ENCODE measurements around the gene UNC13D. TPM values are rescaled to one million over a fixed set of nuclear protein-coding genes. Genes with fewer than 3 reads are reported as not detected.

The UNC13D gene
- total RNA-seq, 1 experiment from 2014 or later: 20.2 TPM

GRCh38 chr17:75783069-75783783, 61.0 kb downstream of the UNC13D start:
- no peak for TF ChIP-seq MAX (IDR thresholded peaks at IDR 0.05)
- TF ChIP-seq CTCF (IDR thresholded peaks at IDR 0.05 in 2 of 3, conservative IDR thresholded peaks at IDR 0.05 in 1 of 3; ENCODE audit: borderline replicate concordance in 1 of 3, insufficient read depth in 1 of 3, low read depth in 2 of 3, low read length in 2 of 3): peak in 2 of 3 experiments; percentile 80 to 94; a peak in 4 of 6 replicates
- BruUV-seq (replicated peaks): no TSS peak
- H3K4me2 ChIP-seq (ENCODE audit: low read length): peak overlapping the region; percentile 92
- peaks cover 4 to 12% of the 10 kb centered on the region in 2 experiments for H3K36me3 ChIP-seq (ENCODE audit: control insufficient read depth in 1 of 2, insufficient read depth in 2 of 2, low read length in 2 of 2)
- H4K20me1 ChIP-seq (ENCODE audit: insufficient read depth): peaks cover 12% of the 10 kb centered on the region; the same call in 1 of the 2 replicates
- intact Hi-C loops (cut with micrococcal nuclease): no loop called here
- H3K9me3 ChIP-seq (ENCODE audit: control insufficient read depth in 1 of 2, insufficient read depth in 1 of 2, low read depth in 1 of 2, low read length in 2 of 2): no peaks in the 10 kb centered on the region
- peaks cover 45% of the 10 kb centered on the region for H3K79me2 ChIP-seq (ENCODE audit: insufficient read depth, low read length)
- H3K9ac ChIP-seq (ENCODE audit: low read length): peak overlapping the region; percentile 97
- RAD21 ChIA-PET (ENCODE audit: low non-redundant PET in 1 of 2, low total read pairs in 2 of 2, uncharacterized antibody in 2 of 2, unreplicated experiment in 2 of 2): no interaction called here
- no peak for ATAC-seq
- H3K9me2 ChIP-seq (ENCODE audit: insufficient read depth): no peaks in the 10 kb centered on the region
- H2AFZ ChIP-seq (ENCODE audit: low read depth, low read length, poor library complexity, severe bottlenecking): peak overlapping the region; percentile 74
- peak overlapping the region in 1 of 2 experiments; percentile 71; a peak in 2 of 4 replicates for H3K4me3 ChIP-seq (replicated peaks in 1 of 2; ENCODE audit: low read depth in 1 of 2, low read length in 2 of 2)
- peak; percentile 80 for DNase-seq (ENCODE audit: low read depth, low spot score)
- peaks cover 41 to 69% of the 10 kb centered on the region in 2 experiments for H3K4me1 ChIP-seq (ENCODE audit: control insufficient read depth in 1 of 2, insufficient read depth in 2 of 2, low read length in 2 of 2)
- H3K27ac ChIP-seq (ENCODE audit: low read depth, low read length): peak overlapping the region; percentile 99
- POLR2A ChIA-PET: interaction anchor here (0.7 to 1.8 kb wide), 10 partner anchors 8 to 182 kb away, joined by 3 to 7 read pairs (median 3); partner anchors contain the start of genes GALK1 and WBP2
- no peaks in the 10 kb centered on the region for H3K27me3 ChIP-seq (ENCODE audit: insufficient read depth, low read length)
- CTCF ChIA-PET: interaction anchor here (0.6 to 1.9 kb wide), 18 partner anchors 9 to 182 kb away, joined by 3 to 20 read pairs (median 6); partner anchors contain the start of genes FBF1, GALK1, ITGB4 and WBP2
